Measurements from ENCODE around the gene THSD7A. TPM values are rescaled to one million over a fixed set of nuclear protein-coding genes. Genes with fewer than 3 reads are reported as not detected.

Gene THSD7A
- total RNA-seq, 1 donor from 2014 or later, result 0.35 TPM

GRCh38 chr7:11473807-11474424 lies 358.1 kb downstream of the THSD7A start:
- no peaks in the 10 kb centered on the region for H3K9me3 Mint-ChIP-seq (ENCODE audit: low read depth)
- peaks cover 1% of the 10 kb centered on the region for H3K36me3 Mint-ChIP-seq (ENCODE audit: low read depth)

GRCh38 chr7:11473220-11473619 lies 358.8 kb downstream of the THSD7A start:
- no peaks in the 10 kb centered on the region for H3K4me1 Mint-ChIP-seq (ENCODE audit: low read depth)
- H3K9me3 Mint-ChIP-seq (ENCODE audit: low read depth), result no peaks in the 10 kb centered on the region
- no peak for DNase-seq (ENCODE audit: low spot score)
- TF ChIP-seq CTCF (IDR thresholded peaks at IDR 0.05), result no peak
- H3K27ac Mint-ChIP-seq (ENCODE audit: unreplicated experiment), result no peak overlapping the region
- H3K36me3 Mint-ChIP-seq (ENCODE audit: low read depth), result peaks cover 1% of the 10 kb centered on the region
- no peak overlapping the region for H3K4me3 Mint-ChIP-seq (ENCODE audit: unreplicated experiment)
- no peaks in the 10 kb centered on the region for H3K27me3 Mint-ChIP-seq (ENCODE audit: low read depth)

More at GRCh38 chr7:11473807-11474424, 358.1 kb downstream of the THSD7A start:
- Mint-ChIP-seq H3K27ac (ENCODE audit: unreplicated experiment) (no peak overlapping the region), H3K27me3 (ENCODE audit: low read depth) (no peaks in the 10 kb centered on the region), H3K4me1 (ENCODE audit: low read depth) (no peaks in the 10 kb centered on the region), H3K4me3 (ENCODE audit: unreplicated experiment) (no peak overlapping the region)
- no peak for TF ChIP-seq CTCF (IDR thresholded peaks at IDR 0.05)
- no peak for DNase-seq (ENCODE audit: low spot score)

GRCh38 chr7:11472646-11473045 lies 359.4 kb downstream of the THSD7A start:
- H3K27ac Mint-ChIP-seq (ENCODE audit: unreplicated experiment), result no peak overlapping the region
- TF ChIP-seq CTCF (IDR thresholded peaks at IDR 0.05), result no peak
- H3K36me3 Mint-ChIP-seq (ENCODE audit: low read depth), result no peaks in the 10 kb centered on the region
- H3K4me1 Mint-ChIP-seq (ENCODE audit: low read depth), result no peaks in the 10 kb centered on the region
- no peak for DNase-seq (ENCODE audit: low spot score)
- no peaks in the 10 kb centered on the region for H3K9me3 Mint-ChIP-seq (ENCODE audit: low read depth)
- H3K27me3 Mint-ChIP-seq (ENCODE audit: low read depth), result no peaks in the 10 kb centered on the region
- no peak overlapping the region for H3K4me3 Mint-ChIP-seq (ENCODE audit: unreplicated experiment)

- no peak for DNase-seq (ENCODE audit: low spot score)
- TF ChIP-seq CTCF (IDR thresholded peaks at IDR 0.05), result no peak
- Mint-ChIP-seq H3K4me1 (ENCODE audit: low read depth) (no peaks in the 10 kb centered on the region), H3K9me3 (ENCODE audit: low read depth) (no peaks in the 10 kb centered on the region), H3K27me3 (ENCODE audit: low read depth) (peaks cover 4% of the 10 kb centered on the region), H3K27ac (ENCODE audit: unreplicated experiment) (no peak overlapping the region), H3K4me3 (ENCODE audit: unreplicated experiment) (no peak overlapping the region), H3K36me3 (ENCODE audit: low read depth) (no peaks in the 10 kb centered on the region)
These were observed 360.7 kb downstream of the THSD7A start for GRCh38 chr7:11471255-11471654.

- H3K27me3 Mint-ChIP-seq (ENCODE audit: low read depth), result peaks cover 4% of the 10 kb centered on the region
- H3K4me1 Mint-ChIP-seq (ENCODE audit: low read depth), result no peaks in the 10 kb centered on the region
- DNase-seq (ENCODE audit: low spot score), result no peak
- no peaks in the 10 kb centered on the region for H3K36me3 Mint-ChIP-seq (ENCODE audit: low read depth)
- H3K4me3 Mint-ChIP-seq (ENCODE audit: unreplicated experiment), result no peak overlapping the region
- no peak for TF ChIP-seq CTCF (IDR thresholded peaks at IDR 0.05)
- H3K9me3 Mint-ChIP-seq (ENCODE audit: low read depth), result no peaks in the 10 kb centered on the region
- H3K27ac Mint-ChIP-seq (ENCODE audit: unreplicated experiment), result no peak overlapping the region
These were observed 362.8 kb downstream of the THSD7A start for GRCh38 chr7:11469028-11469745.

Data from chondrocyte (in vitro differentiated cells).